Measurements from ENCODE around the gene ZNF423.

DNA sequence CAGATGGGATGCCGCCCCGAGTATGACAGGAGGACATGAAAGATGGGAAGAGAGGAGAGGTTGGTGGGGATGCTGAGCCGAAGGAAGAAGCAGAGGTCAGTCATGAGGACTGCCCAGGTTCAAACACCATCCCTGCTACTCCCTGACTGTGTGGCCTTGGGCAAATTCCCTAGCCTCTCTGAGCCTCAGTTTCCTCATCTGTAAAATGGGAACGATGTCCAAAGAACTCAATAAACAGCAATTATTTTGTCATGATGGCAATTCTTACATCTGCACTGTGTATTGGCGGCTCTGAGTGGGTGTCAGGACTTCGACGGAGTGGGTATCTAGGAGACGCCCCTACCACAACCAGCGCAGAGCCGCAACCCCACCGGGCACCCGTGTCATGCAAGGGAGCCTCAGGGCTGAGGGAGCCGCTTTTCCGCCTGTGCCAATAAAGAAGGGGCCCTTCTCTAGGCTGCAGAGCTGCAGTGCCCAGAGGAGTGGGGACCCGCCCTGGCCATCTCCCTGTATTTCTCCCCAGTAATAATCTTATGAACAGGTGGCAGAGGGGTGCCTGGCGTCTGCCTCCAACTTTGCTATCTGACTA lies 173.2 kb downstream of the ZNF423 start:
- TF ChIP-seq ZNF274 (IDR thresholded peaks at IDR 0.05; ENCODE audit: low read depth, low read length) (no peak), SUZ12 (IDR thresholded peaks at IDR 0.05; ENCODE audit: extremely low read depth, insufficient read depth, insufficient read length) (no peak)
